Colonic mucosa (tissue), 4 donors: ENCODE measurements around the gene GYS1. TPM values are rescaled to one million over a fixed set of nuclear protein-coding genes. Genes with fewer than 3 reads are reported as not detected.

ENCODE experiments used
- DNase-seq: peaks from one replicate; pipeline ENCODE4 v3.0.0-alpha.2; 2020
- H3K27ac ChIP-seq: fragments of 200-600 bp; one replicate; pipeline ENCODE4 v1.8.0; 2021
- H3K27me3 ChIP-seq: fragments of 200-600 bp; one replicate; pipeline ENCODE4 v1.8.0; 2021
- H3K36me3 ChIP-seq: fragments of 200-600 bp; one replicate; pipeline ENCODE4 v1.8.0; 2021
- H3K4me1 ChIP-seq: fragments of 200-600 bp; one replicate; pipeline ENCODE4 v1.8.0; 2021; ENCODE audit warnings: mild to moderate bottlenecking
- H3K4me3 ChIP-seq: fragments of 200-600 bp; one replicate; pipeline ENCODE4 v1.8.0; 2021
- H3K9ac ChIP-seq, 2 donors: one replicate each; pipeline ENCODE4 v1.7.0; 2013; ENCODE audit warnings: control low read depth in 2 of 2, low read depth in 2 of 2, low read length in 2 of 2
- H3K9me3 ChIP-seq: fragments of 200-600 bp; one replicate; pipeline ENCODE4 v1.8.0; 2021
- CTCF ChIP-seq: fragments of 200-600 bp; IDR thresholded peaks from one replicate; pipeline ENCODE4 v1.8.0; 2022; ENCODE audit warnings: antibody characterized with exemption, mild to moderate bottlenecking
- intact Hi-C: fragments of 100-400 bp; cut with DNase I; formaldehyde crosslinking; loops from one replicate; pipeline ENCODE4 v1.14.1; 2022
- microRNA-seq: library from miRNA; unstranded; fragments of <30 nt; microRNA quantifications from one replicate; pipeline ENCODE4, GENCODE V29; 2019
- total RNA-seq, 2 donors: library from RNA; stranded (reverse); fragmentation: NEBNext Ultra II Directional in 1 of 2; extraction: Animal tissue kit (Norgen Biotek cat#: 25700) in 1 of 2; gene quantifications; one replicate each; pipeline ENCODE4 v1.2.1, GENCODE V29; 2021
- donor health status: healthy.
- donor health status: DM: no; HTN: no; CAD: no.
- donor health status: DM: no; HTN: no; CAD: no.

GYS1 gene
- total RNA-seq, 2 donors from 2014 or later: 48.8 to 54.7 TPM

- Histone ChIP-seq H3K4me1 (no peaks in the 10 kb centered on the region), H3K9ac (no peak overlapping the region), H3K27me3 (no peaks in the 10 kb centered on the region), H3K27ac (no peak overlapping the region), H3K36me3 (peaks cover 5% of the 10 kb centered on the region), H3K9me3 (no peaks in the 10 kb centered on the region), H3K4me3 (no peak overlapping the region)
- no peak for TF ChIP-seq CTCF
- no peak for DNase-seq
- intact Hi-C loops: no loop called here
Measured at GRCh38 chr19:48918801-48919247, 74.3 kb downstream of the GYS1 start.

Small RNA genes within 50 kb of the gene (microRNA-seq; reads per million reads assigned to microRNA genes)
- not detected for gene MIR6798

Other genes starting within 250 kb of the GYS1 start
- gene IZUMO1, start 246.4 kb downstream of the GYS1 start, total RNA-seq: not detected
- gene FUT1, start 240.7 kb downstream of the GYS1 start, total RNA-seq: under 1 TPM; 0.59 to 0.80 TPM
- not detected for gene FGF21, start 237.8 kb downstream of the GYS1 start, total RNA-seq
- 10 to 100 TPM; 74.8 to 85.5 TPM for gene BCAT2, start 182.3 kb downstream of the GYS1 start, total RNA-seq
- gene HSD17B14, start 156.8 kb downstream of the GYS1 start, total RNA-seq: 1 to 10 TPM in 1 of 2 donors, under 1 TPM in 1; 0.79 to 2.8 TPM
- gene PLEKHA4, start 124.7 kb downstream of the GYS1 start, total RNA-seq: 1 to 10 TPM; 5.6 to 6.6 TPM
- 10 to 100 TPM; 23.9 to 33.3 TPM for gene PPP1R15A, start 120.9 kb downstream of the GYS1 start, total RNA-seq
- not detected for gene TULP2, start 94.6 kb downstream of the GYS1 start, total RNA-seq
- gene NUCB1, start 93.0 kb downstream of the GYS1 start, total RNA-seq: 100 to 1,000 TPM; 180 to 184 TPM
- gene DHDH, start 59.6 kb downstream of the GYS1 start, total RNA-seq: 1 to 10 TPM in 1 of 2 donors, not detected in 1; 1.5 TPM
- 100 to 1,000 TPM; 144 to 223 TPM for gene BAX, start 38.4 kb downstream of the GYS1 start, total RNA-seq
- gene FTL, start 28.0 kb downstream of the GYS1 start, total RNA-seq: 1,000 to 10,000 TPM; 1,463 to 1,600 TPM
- 100 to 1,000 TPM in 1 of 2 donors, 10 to 100 TPM in 1; 54.1 to 151 TPM for gene RUVBL2, start 578 bp upstream of the GYS1 start, total RNA-seq
- gene LHB, start 23.8 kb upstream of the GYS1 start, total RNA-seq: not detected
- gene CGB3, start 31.0 kb upstream of the GYS1 start, total RNA-seq: not detected
- gene CGB2, start 38.6 kb upstream of the GYS1 start, total RNA-seq: not detected
- gene CGB1, start 43.6 kb upstream of the GYS1 start, total RNA-seq: not detected
- not detected for gene CGB5, start 50.5 kb upstream of the GYS1 start, total RNA-seq
- not detected for gene CGB8, start 55.8 kb upstream of the GYS1 start, total RNA-seq
- gene CGB7, start 64.4 kb upstream of the GYS1 start, total RNA-seq: not detected
- gene NTF4, start 71.5 kb upstream of the GYS1 start, total RNA-seq: not detected
- not detected for gene KCNA7, start 79.4 kb upstream of the GYS1 start, total RNA-seq
- 100 to 1,000 TPM; 124 to 204 TPM for gene SNRNP70, start 92.1 kb upstream of the GYS1 start, total RNA-seq
- 10 to 100 TPM; 11.8 to 14.6 TPM for gene LIN7B, start 121.1 kb upstream of the GYS1 start, total RNA-seq
- gene C19orf73, start 125.8 kb upstream of the GYS1 start, total RNA-seq: 1 to 10 TPM; 3.5 to 4.8 TPM
- 10 to 100 TPM; 27.5 to 36.3 TPM for gene PPFIA3, start 126.2 kb upstream of the GYS1 start, total RNA-seq
- 1 to 10 TPM in 1 of 2 donors, under 1 TPM in 1; 0.53 to 1.8 TPM for gene HRC, start 162.1 kb upstream of the GYS1 start, total RNA-seq
- gene TRPM4, start 164.5 kb upstream of the GYS1 start, total RNA-seq: 100 to 1,000 TPM; 175 to 307 TPM